IMR-90 (cell line): ENCODE results near the gene MYO1D. TPM values are rescaled to one million over a fixed set of nuclear protein-coding genes. Genes with fewer than 3 reads are reported as not detected.

ENCODE experiments used
- ATAC-seq: fragments of 200-7000 bp; cut with Tn5 transposase; 2 replicates; pipeline ENCODE4 v1.9.1; 2020; ENCODE audit warnings: low read depth, mild to moderate bottlenecking, moderate library complexity
- BruUV-seq: library from RNA; stranded (reverse); fragments of 400-500 nt; replicated peaks from 2 replicates; lab custom pipeline; 2021; lab: Mats Ljungman, UMichigan
- CTCF ChIA-PET: fragments of 300-600 bp; formaldehyde crosslinking; extraction: SDS; loops from one replicate; lab custom pipeline; 2021; ENCODE audit warnings: antibody characterized with exemption; lab: Yijun Ruan, JAX
- POLR2A ChIA-PET: fragments of 300-600 bp; sonication (Branson Sonifier 250); formaldehyde crosslinking; loops from one replicate; lab custom pipeline; 2022; ENCODE audit warnings: antibody characterized with exemption; ENCODE audit not compliant: unreplicated experiment; lab: Charles Lee
- DNase-seq: peaks from one replicate; pipeline ENCODE4 v3.0.0; 2013
- H2AFZ ChIP-seq: replicated peaks from 2 replicates; pipeline ENCODE3; 2013; ENCODE audit warnings: low read length, mild to moderate bottlenecking; ENCODE audit not compliant: poor library complexity
- H2AK5ac ChIP-seq: 2 replicates; pipeline ENCODE4 v1.6.1; 2013; ENCODE audit warnings: low read depth, low read length, inconsistent platforms
- H2AK9ac ChIP-seq: replicated peaks from 2 replicates; pipeline ENCODE3; 2013; ENCODE audit warnings: mild to moderate bottlenecking, low read depth, low read length, moderate library complexity; ENCODE audit not compliant: poor library complexity
- H2BK120ac ChIP-seq: 2 replicates; pipeline ENCODE4 v1.6.1; 2013; ENCODE audit warnings: low read depth, low read length, inconsistent platforms
- H2BK15ac ChIP-seq: 3 replicates; pipeline ENCODE4 v1.6.1; 2013; ENCODE audit warnings: low read depth, low read length, inconsistent platforms
- H2BK20ac ChIP-seq: 2 replicates; pipeline ENCODE4 v1.6.1; 2013; ENCODE audit warnings: low read depth, mild to moderate bottlenecking, inconsistent platforms, low read length, moderate library complexity
- H2BK5ac ChIP-seq: 2 replicates; pipeline ENCODE4 v1.6.1; 2013; ENCODE audit warnings: mild to moderate bottlenecking, low read depth, low read length, inconsistent platforms; ENCODE audit not compliant: poor library complexity, severe bottlenecking
- H3K14ac ChIP-seq: replicated peaks from 2 replicates; pipeline ENCODE4 v1.6.1; 2013; ENCODE audit warnings: low read depth, low read length, inconsistent platforms
- H3K18ac ChIP-seq: 2 replicates; pipeline ENCODE4 v1.6.1; 2013; ENCODE audit warnings: low read depth, low read length, control low read depth
- H3K23ac ChIP-seq: 2 replicates; pipeline ENCODE4 v1.6.1; 2013; ENCODE audit warnings: low read depth, low read length, inconsistent platforms
- H3K27ac ChIP-seq: 2 replicates; pipeline ENCODE4 v1.5.1; 2013; ENCODE audit warnings: mild to moderate bottlenecking, control low read depth, low read length; ENCODE audit not compliant: insufficient read depth
- H3K27me3 ChIP-seq: 2 replicates; pipeline ENCODE4 v1.6.1; 2013; ENCODE audit warnings: low read length; ENCODE audit not compliant: control insufficient read depth, insufficient read depth
- H3K36me3 ChIP-seq: 2 replicates; pipeline ENCODE4 v1.6.1; 2013; ENCODE audit warnings: low read length, mixed read lengths; ENCODE audit not compliant: control insufficient read depth, insufficient read depth
- H3K4ac ChIP-seq: 2 replicates; pipeline ENCODE4 v1.6.1; 2013; ENCODE audit warnings: low read depth, low read length, inconsistent platforms
- H3K4me1 ChIP-seq: 2 replicates; pipeline ENCODE4 v1.6.1; 2013; ENCODE audit warnings: low read length, mixed read lengths; ENCODE audit not compliant: control insufficient read depth, insufficient read depth
- H3K4me2 ChIP-seq: 2 replicates; pipeline ENCODE4 v1.6.1; 2013; ENCODE audit warnings: low read depth, mild to moderate bottlenecking, control low read depth, low read length, moderate library complexity
- H3K4me3 ChIP-seq: 2 replicates; pipeline ENCODE4 v1.5.1; 2013; ENCODE audit warnings: low read depth, mild to moderate bottlenecking, control low read depth, low read length, moderate library complexity; ENCODE audit not compliant: insufficient read depth
- H3K56ac ChIP-seq: 2 replicates; pipeline ENCODE4 v1.6.1; 2013; ENCODE audit warnings: low read length, inconsistent platforms; ENCODE audit not compliant: insufficient read depth; ENCODE audit errors: extremely low read depth
- H3K79me1 ChIP-seq, 2 experiments: 2 replicates each; pipeline ENCODE4 v1.6.1; 2013; ENCODE audit warnings: low read length in 2 of 2, inconsistent platforms in 1 of 2, low read depth in 1 of 2
- H3K9ac ChIP-seq: 2 replicates; pipeline ENCODE4 v1.6.1; 2013; ENCODE audit warnings: low read depth, low read length, control low read depth
- H3K9me1 ChIP-seq: 2 replicates; pipeline ENCODE4 v1.6.1; 2013; ENCODE audit warnings: low read length, inconsistent platforms; ENCODE audit not compliant: insufficient read depth
- H3K9me3 ChIP-seq: 2 replicates; pipeline ENCODE4 v1.6.1; 2013; ENCODE audit warnings: low read length; ENCODE audit not compliant: control insufficient read depth, insufficient read depth
- H4K20me1 ChIP-seq: 2 replicates; pipeline ENCODE4 v1.6.1; 2013; ENCODE audit warnings: low read length, inconsistent platforms; ENCODE audit not compliant: insufficient read depth
- H4K5ac ChIP-seq: 2 replicates; pipeline ENCODE4 v1.6.1; 2013; ENCODE audit warnings: mild to moderate bottlenecking, low read depth, low read length, control low read depth
- H4K8ac ChIP-seq, 2 experiments: 2 replicates each; pipeline ENCODE4 v1.6.1; 2013; ENCODE audit warnings: low read depth in 2 of 2, low read length in 2 of 2, control low read depth in 1 of 2, inconsistent platforms in 1 of 2
- H4K91ac ChIP-seq: 2 replicates; pipeline ENCODE4 v1.6.1; 2013; ENCODE audit warnings: low read depth, low read length, inconsistent platforms; ENCODE audit not compliant: insufficient read depth
- BHLHE40 ChIP-seq: fragments of 150-350 bp; IDR thresholded peaks from 2 replicates; pipeline ENCODE4 v1.6.1; 2016; ENCODE audit warnings: mild to moderate bottlenecking, low read depth, low read length
- CHD1 ChIP-seq: IDR thresholded peaks from 2 replicates; pipeline ENCODE4 v1.6.1; 2012; ENCODE audit warnings: low read depth, low read length, improper control_type of control experiment
- CTCF ChIP-seq: conservative IDR thresholded peaks from 2 replicates; pipeline ENCODE4 v1.5.1; 2012; ENCODE audit warnings: mild to moderate bottlenecking, low read depth, low read length, improper control_type of control experiment
- ELK1 ChIP-seq: fragments of 150-350 bp; IDR thresholded peaks from 2 replicates; pipeline ENCODE4 v1.6.1; 2016; ENCODE audit warnings: low read depth, mild to moderate bottlenecking, low read length, moderate library complexity, borderline replicate concordance
- MAFK ChIP-seq: IDR thresholded peaks from 2 replicates; pipeline ENCODE4 v1.6.1; 2012; ENCODE audit warnings: low read depth, low read length, improper control_type of control experiment
- MAZ ChIP-seq: IDR thresholded peaks from 2 replicates; pipeline ENCODE4 v1.6.1; 2012; ENCODE audit warnings: low read depth, mild to moderate bottlenecking, low read length, improper control_type of control experiment, moderate library complexity, borderline replicate concordance
- NFE2L2 ChIP-seq: fragments of 150-350 bp; IDR thresholded peaks from 2 replicates; pipeline ENCODE4 v1.6.1; 2016; ENCODE audit warnings: low read depth, mild to moderate bottlenecking, low read length
- POLR2A ChIP-seq: IDR thresholded peaks from 2 replicates; pipeline ENCODE4 v1.6.1; 2012; ENCODE audit warnings: mild to moderate bottlenecking, low read depth, low read length
- RAD21 ChIP-seq: IDR thresholded peaks from 2 replicates; pipeline ENCODE4 v1.6.1; 2012; ENCODE audit warnings: low read length, improper control_type of control experiment
- RCOR1 ChIP-seq: IDR thresholded peaks from 2 replicates; pipeline ENCODE4 v1.6.1; 2012; ENCODE audit warnings: mild to moderate bottlenecking, low read length, improper control_type of control experiment; ENCODE audit not compliant: insufficient replicate concordance
- RFX5 ChIP-seq: IDR thresholded peaks from 2 replicates; pipeline ENCODE4 v1.8.0; 2012; ENCODE audit warnings: low read depth, mild to moderate bottlenecking, low read length, moderate library complexity
- SMC3 ChIP-seq: fragments of 150-350 bp; IDR thresholded peaks from 2 replicates; pipeline ENCODE4 v1.6.1; 2016; ENCODE audit warnings: low read depth, mild to moderate bottlenecking, antibody characterized with exemption, low read length, moderate library complexity
- WGBS, 2 experiments: methylation state at CpG; one replicate each; pipeline versions ENCODE4 v1.1.5 to v1.1.7; 2013; ENCODE audit warnings: missing lambda C conversion rate in 2 of 2; ENCODE audit not compliant: insufficient read length in 1 of 2; ENCODE audit errors: extremely low coverage in 2 of 2; 5-methylcytosine and 5-hydroxymethylcytosine counted together
- dilution Hi-C: fragments of 300-500 bp; cut with HindIII; formaldehyde crosslinking; loops from one replicate; pipeline ENCODE4 v1.14.3; 2018; ENCODE audit warnings: low sequenced_read_pairs; ENCODE audit not compliant: unreplicated experiment
- in situ Hi-C: fragments of 300-500 bp; cut with MboI; formaldehyde crosslinking; loops from 3 replicates; pipeline ENCODE4 v1.14.3; 2019; ENCODE audit warnings: low sequenced_read_pairs, inconsistent platforms, mixed read lengths
- intact Hi-C: fragments of 100-400 bp; cut with micrococcal nuclease; formaldehyde crosslinking; loops from 2 replicates; pipeline ENCODE4 v1.10.0; 2022
- polyA plus RNA-seq, 3 experiments: library from polyadenylated mRNA; depleted of rRNA; stranded (reverse); fragments of >200 nt; gene quantifications; 2 replicates each; pipeline ENCODE4 v1.2.3, GENCODE V29; 2012; ENCODE audit warnings: low replicate concordance in 1 of 3
- total RNA-seq: library from RNA; depleted of rRNA; stranded (reverse); fragments of >200 nt; gene quantifications from 2 replicates; pipeline ENCODE4 v1.2.3, GENCODE V29; 2012

MYO1D gene
- total and polyA plus RNA-seq, 2 of the 4 experiments (the other 2 are of a cell fraction), result 0.63 to 0.90 TPM

GRCh38 chr17:32660496-32660985 lies 216.4 kb downstream of the MYO1D start:
- H3K4me3 ChIP-seq, result no peak overlapping the region
- H2BK120ac ChIP-seq, result no peak overlapping the region
- TF ChIP-seq RFX5 (no peak), CHD1 (no peak), MAZ (no peak), RAD21 (no peak), NFE2L2 (no peak), MAFK (no peak), ELK1 (no peak), POLR2A (no peak), RCOR1 (no peak), BHLHE40 (no peak), SMC3 (no peak), CTCF (no peak)
- H4K8ac ChIP-seq, result no peak overlapping the region
- H3K27me3 ChIP-seq, result no peaks in the 10 kb centered on the region; the same call in 1 of the 2 replicates
- no peaks in the 10 kb centered on the region for H3K4me1 ChIP-seq
- H4K20me1 ChIP-seq, result no peaks in the 10 kb centered on the region
- no peak overlapping the region for H2AK9ac ChIP-seq
- no peak overlapping the region for H4K91ac ChIP-seq
- no peak overlapping the region for H3K4ac ChIP-seq
- no peaks in the 10 kb centered on the region for H3K9me3 ChIP-seq
- H3K9me1 ChIP-seq, result no peaks in the 10 kb centered on the region
- no peak overlapping the region for H3K23ac ChIP-seq
- ChIA-PET POLR2A (no interaction called here), CTCF (no interaction called here)
- H3K27ac ChIP-seq, result no peak overlapping the region
- H3K14ac ChIP-seq, result no peak overlapping the region
- no peak overlapping the region for H3K4me2 ChIP-seq
- no peaks in the 10 kb centered on the region for H3K79me1 ChIP-seq
- no peak for DNase-seq
- dilution Hi-C loops, result no loop called here
- H2BK15ac ChIP-seq, result no peak overlapping the region
- H3K56ac ChIP-seq, result no peak overlapping the region
- intact Hi-C loops, result no loop called here
- WGBS, 2 experiments, result no CpG with 5 or more reads among the region's 5 CpGs
- no peak overlapping the region for H2AK5ac ChIP-seq
- ATAC-seq, result no peak
- no peak overlapping the region for H4K5ac ChIP-seq
- no peak overlapping the region for H2BK20ac ChIP-seq
- no TSS peak for BruUV-seq
- H3K36me3 ChIP-seq, result no peaks in the 10 kb centered on the region
- no peak overlapping the region for H2AFZ ChIP-seq
- H3K18ac ChIP-seq, result no peak overlapping the region
- in situ Hi-C loops, result loop anchor here (25.0 kb wide), 1 partner anchor 102 kb away; no protein-coding TSS in a partner anchor
- H3K9ac ChIP-seq, result no peak overlapping the region
- H2BK5ac ChIP-seq, result no peak overlapping the region
